ENCODE results near the gene LILRB2. TPM values are rescaled to one million over a fixed set of nuclear protein-coding genes. Genes with fewer than 3 reads are reported as not detected.

The LILRB2 gene
- total RNA-seq (2022; extraction: Qiagen RNA extraction; ENCODE audit: low read depth) = 0.05 to 0.14 TPM (median 0.05 TPM) in 3 of 5 replicates, not detected in the others

GRCh38 chr19:54281007-54281728 is at the start of gene LILRB2:
LILRB2 (minus strand) TSS chr19:54281110; CDS start chr19:54280496, 614 bp downstream.

GRCh38 chr19:54312436-54313377 is 31.8 kb upstream of the LILRB2 start, which contains the start of gene LILRA5:
LILRA5 (minus strand) TSS chr19:54313166; CDS start chr19:54313019, 147 bp downstream.

DNA sequence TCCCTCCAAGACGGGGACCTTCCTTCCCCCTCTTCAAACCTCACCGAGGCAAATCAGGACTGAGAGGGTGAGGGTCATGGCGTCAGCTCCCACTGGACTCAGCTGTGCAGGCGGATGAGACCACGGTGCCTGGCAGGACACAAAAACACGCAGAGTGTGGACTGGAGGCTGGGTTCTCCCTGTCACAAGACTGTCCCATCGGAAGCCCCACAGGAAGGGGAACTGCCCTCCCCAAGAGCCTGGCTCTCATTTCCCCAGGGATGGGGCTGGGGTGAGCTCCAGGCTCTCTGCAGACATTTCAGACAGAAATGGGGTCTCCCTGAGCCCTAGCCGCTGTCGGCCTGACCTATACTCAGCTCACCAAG is 23.8 kb downstream of the LILRB2 start, which contains the start of gene LILRB5:
Gene LILRB5, minus strand, starts transcription at position 158 of the 365 bp plus-strand sequence. Its CDS starts 80 bp downstream, at position 78.

DNA sequence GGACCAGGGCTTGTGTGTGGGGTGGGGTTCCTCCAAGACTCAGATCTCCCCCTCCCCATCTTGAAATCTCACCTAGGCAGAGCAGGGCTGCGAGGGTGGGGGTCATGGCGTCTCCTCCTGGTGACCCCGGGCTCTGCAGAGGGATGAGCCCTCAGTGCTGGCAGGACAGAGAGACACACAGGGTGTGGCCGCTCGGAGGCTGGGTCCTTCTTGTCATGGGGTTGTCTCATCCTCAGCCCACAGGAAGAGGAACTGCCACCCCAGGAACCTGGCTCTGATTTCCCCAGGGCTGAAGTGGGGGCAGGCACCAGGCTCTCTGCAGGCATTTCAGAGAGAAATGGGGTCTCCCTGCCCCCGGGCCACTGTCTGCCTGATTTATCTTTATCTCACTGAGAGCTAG is 38.3 kb downstream of the LILRB2 start, which contains the start of gene LILRA6:
Gene LILRA6, minus strand, starts transcription at position 145 of the 400 bp plus-strand sequence.

Other genes with a start within 250 kb of the LILRB2 start
- gene VSTM1, start 217.2 kb downstream of the LILRB2 start, total RNA-seq (2022; extraction: Qiagen RNA extraction; ENCODE audit: low read depth) = 0.55 to 0.92 TPM (median 0.78 TPM) in 3 of 5 replicates, not detected in the others
- gene TARM1, start 199.7 kb downstream of the LILRB2 start, total RNA-seq (2022; extraction: Qiagen RNA extraction; ENCODE audit: low read depth) = not detected in 5 replicates
- gene OSCAR, start 180.3 kb downstream of the LILRB2 start, total RNA-seq (2022; extraction: Qiagen RNA extraction; ENCODE audit: low read depth) = 0.25 to 0.41 TPM (median 0.33 TPM) in 5 replicates
- 211 to 296 TPM (median 232 TPM) in 5 replicates for gene NDUFA3, start 178.3 kb downstream of the LILRB2 start, total RNA-seq (2022; extraction: Qiagen RNA extraction; ENCODE audit: low read depth)
- gene TFPT, start 165.5 kb downstream of the LILRB2 start, total RNA-seq (2022; extraction: Qiagen RNA extraction; ENCODE audit: low read depth) = 19.8 to 27.0 TPM (median 21.7 TPM) in 5 replicates
- gene PRPF31, start 165.4 kb downstream of the LILRB2 start, total RNA-seq (2022; extraction: Qiagen RNA extraction; ENCODE audit: low read depth) = 105 to 128 TPM (median 113 TPM) in 5 replicates
- 51.6 to 72.5 TPM (median 70.4 TPM) in 5 replicates for gene CNOT3, start 143.3 kb downstream of the LILRB2 start, total RNA-seq (2022; extraction: Qiagen RNA extraction; ENCODE audit: low read depth)
- 7.9 to 9.8 TPM (median 8.4 TPM) in 5 replicates for gene LENG1, start 121.4 kb downstream of the LILRB2 start, total RNA-seq (2022; extraction: Qiagen RNA extraction; ENCODE audit: low read depth)
- 1.5 to 2.8 TPM (median 1.6 TPM) in 5 replicates for gene TMC4, start 108.0 kb downstream of the LILRB2 start, total RNA-seq (2022; extraction: Qiagen RNA extraction; ENCODE audit: low read depth)
- 91.3 to 177 TPM (median 147 TPM) in 5 replicates for gene MBOAT7, start 91.5 kb downstream of the LILRB2 start, total RNA-seq (2022; extraction: Qiagen RNA extraction; ENCODE audit: low read depth)
- 69.8 to 130 TPM (median 119 TPM) in 5 replicates for gene TSEN34, start 89.8 kb downstream of the LILRB2 start, total RNA-seq (2022; extraction: Qiagen RNA extraction; ENCODE audit: low read depth)
- 1,924 to 2,379 TPM (median 2,180 TPM) in 5 replicates for gene RPS9, start 80.3 kb downstream of the LILRB2 start, total RNA-seq (2022; extraction: Qiagen RNA extraction; ENCODE audit: low read depth)
- 0.07 to 0.24 TPM (median 0.14 TPM) in 4 of 5 replicates, not detected in the other for gene LILRB3, start 58.1 kb downstream of the LILRB2 start, total RNA-seq (2022; extraction: Qiagen RNA extraction; ENCODE audit: low read depth)
- 0.09 TPM in 1 of 5 replicates, not detected in the others for gene LILRA6, start 38.3 kb downstream of the LILRB2 start, total RNA-seq (2022; extraction: Qiagen RNA extraction; ENCODE audit: low read depth)
- 0.04 TPM in 1 of 5 replicates, not detected in the others for gene LILRB5, start 23.8 kb downstream of the LILRB2 start, total RNA-seq (2022; extraction: Qiagen RNA extraction; ENCODE audit: low read depth)
- gene LILRA5, start 32.1 kb upstream of the LILRB2 start, total RNA-seq (2022; extraction: Qiagen RNA extraction; ENCODE audit: low read depth) = not detected in 5 replicates
- not detected in 5 replicates for gene LILRA4, start 58.1 kb upstream of the LILRB2 start, total RNA-seq (2022; extraction: Qiagen RNA extraction; ENCODE audit: low read depth)
- not detected in 5 replicates for gene LAIR1, start 83.8 kb upstream of the LILRB2 start, total RNA-seq (2022; extraction: Qiagen RNA extraction; ENCODE audit: low read depth)
- gene TTYH1, start 134.4 kb upstream of the LILRB2 start, total RNA-seq (2022; extraction: Qiagen RNA extraction; ENCODE audit: low read depth) = 0.08 to 0.15 TPM in 2 of 5 replicates, not detected in the others
- 52.4 to 151 TPM (median 125 TPM) in 5 replicates for gene LENG8, start 168.1 kb upstream of the LILRB2 start, total RNA-seq (2022; extraction: Qiagen RNA extraction; ENCODE audit: low read depth)
- gene LENG9, start 182.7 kb upstream of the LILRB2 start, total RNA-seq (2022; extraction: Qiagen RNA extraction; ENCODE audit: low read depth) = 3.0 to 8.6 TPM (median 7.8 TPM) in 5 replicates
- 0.18 to 0.31 TPM in 2 of 5 replicates, not detected in the others for gene CDC42EP5, start 192.2 kb upstream of the LILRB2 start, total RNA-seq (2022; extraction: Qiagen RNA extraction; ENCODE audit: low read depth)
- not detected in 5 replicates for gene LAIR2, start 221.7 kb upstream of the LILRB2 start, total RNA-seq (2022; extraction: Qiagen RNA extraction; ENCODE audit: low read depth)